ENCODE results near the gene VTN. TPM values are rescaled to one million over a fixed set of nuclear protein-coding genes. Genes with fewer than 3 reads are reported as not detected.

Gene VTN
- total RNA-seq, 2 experiments from 2014 or later = 0.15 TPM; not detected in 1

DNA sequence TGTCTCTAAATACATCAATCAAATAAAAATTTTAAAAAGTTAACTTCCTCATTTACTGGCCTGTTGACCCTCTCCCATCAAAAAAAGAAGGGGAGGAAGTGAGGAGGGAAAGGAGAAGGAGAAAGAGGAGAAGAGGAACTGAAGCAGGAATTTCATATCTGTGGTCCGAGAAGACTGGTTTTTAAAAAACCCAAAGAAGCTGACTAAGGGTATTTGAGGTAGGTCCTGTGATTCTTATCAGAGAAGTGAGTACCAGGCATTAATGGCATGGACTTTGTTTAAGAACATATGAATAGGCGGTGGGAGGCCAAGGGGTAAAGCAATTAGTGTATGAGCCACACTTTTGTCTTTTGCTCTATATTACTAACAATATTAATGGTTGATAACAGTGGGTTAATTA lies 33.9 kb upstream of the VTN start:
- Mint-ChIP-seq H3K27ac (no peak overlapping the region), H3K4me1 (peaks cover 13% of the 10 kb centered on the region), H3K27me3 (peaks cover 11% of the 10 kb centered on the region), H3K4me3 (no peak overlapping the region), H3K9me3 (no peaks in the 10 kb centered on the region), H3K36me3 (ENCODE audit: low read depth) (no peaks in the 10 kb centered on the region)
- ChIA-PET POLR2A (interaction anchor here (1.9 kb wide), 1 partner anchor 19 kb away, joined by 11 read pairs; no protein-coding TSS in a partner anchor), CTCF (interaction anchor here (1.4 kb wide), 1 partner anchor 13 kb away, joined by 9 read pairs; no protein-coding TSS in a partner anchor)
- no peak for DNase-seq

DNA sequence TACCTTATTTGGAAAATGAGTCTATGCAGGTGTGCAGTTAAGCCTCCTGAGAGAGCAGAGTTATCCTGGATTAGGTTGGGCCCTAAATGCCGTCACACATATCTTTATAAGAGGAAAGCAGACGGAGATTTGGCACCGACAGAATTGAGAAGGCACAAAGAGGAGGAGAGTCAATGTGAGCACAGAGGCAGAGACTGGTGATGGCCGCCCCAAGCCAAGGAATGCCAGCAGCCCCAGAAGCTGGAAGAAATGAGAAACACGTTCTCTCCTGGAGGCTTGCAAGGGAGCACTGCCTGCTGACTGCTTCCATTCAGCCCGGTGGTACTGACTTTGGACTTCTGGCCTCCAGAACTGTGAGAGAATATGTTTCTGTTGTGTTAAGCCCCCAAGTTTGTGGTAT lies 32.7 kb upstream of the VTN start:
- Mint-ChIP-seq H3K4me3 (no peak overlapping the region), H3K27me3 (peaks cover 5% of the 10 kb centered on the region), H3K36me3 (ENCODE audit: low read depth) (peaks cover 7% of the 10 kb centered on the region), H3K4me1 (peaks cover 13% of the 10 kb centered on the region), H3K9me3 (no peaks in the 10 kb centered on the region), H3K27ac (no peak overlapping the region)
- CTCF ChIA-PET = no interaction called here
- POLR2A ChIA-PET = no interaction called here
- no peak for DNase-seq

DNA sequence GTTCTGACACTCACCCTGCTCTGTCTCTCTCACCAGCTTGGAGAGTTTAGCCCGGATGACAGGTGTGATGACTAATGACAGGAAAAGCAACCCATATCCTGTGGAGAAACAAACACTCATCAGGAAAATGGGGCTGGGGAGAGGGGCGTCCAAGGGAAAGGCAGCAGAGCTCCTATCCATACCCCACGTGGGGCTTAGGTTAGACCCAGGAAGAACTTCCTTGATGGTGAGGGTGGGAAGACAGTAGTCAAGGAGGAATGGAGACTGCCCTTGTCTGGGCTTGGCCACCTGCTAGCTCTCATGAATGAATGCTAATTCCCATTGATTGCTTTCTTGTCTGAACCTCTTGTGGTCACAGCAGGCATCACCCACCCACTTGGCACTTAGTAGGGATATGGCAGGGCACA lies 32.1 kb upstream of the VTN start:
- Mint-ChIP-seq H3K4me1 (peaks cover 13% of the 10 kb centered on the region), H3K9me3 (no peaks in the 10 kb centered on the region), H3K36me3 (ENCODE audit: low read depth) (peaks cover 7% of the 10 kb centered on the region), H3K27ac (no peak overlapping the region), H3K4me3 (no peak overlapping the region), H3K27me3 (peaks cover 4% of the 10 kb centered on the region)
- POLR2A ChIA-PET = interaction anchor here (1.8 kb wide), 1 partner anchor 8 kb away, joined by 4 read pairs; no protein-coding TSS in a partner anchor
- DNase-seq = no peak
- CTCF ChIA-PET = no interaction called here

DNA sequence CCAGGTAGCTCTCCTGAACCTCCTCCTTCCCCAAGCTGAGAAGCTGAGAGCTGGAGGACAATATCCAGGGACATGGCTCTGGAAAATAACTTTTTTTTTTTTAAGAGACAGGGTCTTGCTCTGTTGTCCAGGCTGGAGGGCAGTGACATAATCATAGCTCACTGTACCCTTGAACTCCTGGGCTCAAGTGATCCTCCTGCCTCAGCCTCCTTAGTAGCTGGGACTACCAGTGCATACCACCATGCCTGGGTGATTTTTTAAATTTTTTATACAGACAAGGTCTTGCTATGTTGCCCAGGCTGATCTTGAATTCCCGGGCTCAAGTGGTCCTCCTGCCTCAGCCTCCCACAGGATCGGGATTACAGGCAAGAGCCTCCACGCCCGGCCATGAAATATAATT lies 29.7 kb upstream of the VTN start:
- POLR2A ChIA-PET = interaction anchor here (0.6 to 0.7 kb wide), 2 partner anchors 10 to 43 kb away, joined by 3 read pairs; partner anchors contain the start of gene POLDIP2
- H3K27me3 Mint-ChIP-seq = no peaks in the 10 kb centered on the region
- no peaks in the 10 kb centered on the region for H3K9me3 Mint-ChIP-seq
- H3K27ac Mint-ChIP-seq = no peak overlapping the region
- H3K4me3 Mint-ChIP-seq = no peak overlapping the region
- H3K4me1 Mint-ChIP-seq = peaks cover 9% of the 10 kb centered on the region
- CTCF ChIA-PET = interaction anchor here (1.6 kb wide), 1 partner anchor 17 kb away, joined by 5 read pairs; no protein-coding TSS in a partner anchor
- peaks cover 12% of the 10 kb centered on the region for H3K36me3 Mint-ChIP-seq (ENCODE audit: low read depth)
- no peak for DNase-seq

DNA sequence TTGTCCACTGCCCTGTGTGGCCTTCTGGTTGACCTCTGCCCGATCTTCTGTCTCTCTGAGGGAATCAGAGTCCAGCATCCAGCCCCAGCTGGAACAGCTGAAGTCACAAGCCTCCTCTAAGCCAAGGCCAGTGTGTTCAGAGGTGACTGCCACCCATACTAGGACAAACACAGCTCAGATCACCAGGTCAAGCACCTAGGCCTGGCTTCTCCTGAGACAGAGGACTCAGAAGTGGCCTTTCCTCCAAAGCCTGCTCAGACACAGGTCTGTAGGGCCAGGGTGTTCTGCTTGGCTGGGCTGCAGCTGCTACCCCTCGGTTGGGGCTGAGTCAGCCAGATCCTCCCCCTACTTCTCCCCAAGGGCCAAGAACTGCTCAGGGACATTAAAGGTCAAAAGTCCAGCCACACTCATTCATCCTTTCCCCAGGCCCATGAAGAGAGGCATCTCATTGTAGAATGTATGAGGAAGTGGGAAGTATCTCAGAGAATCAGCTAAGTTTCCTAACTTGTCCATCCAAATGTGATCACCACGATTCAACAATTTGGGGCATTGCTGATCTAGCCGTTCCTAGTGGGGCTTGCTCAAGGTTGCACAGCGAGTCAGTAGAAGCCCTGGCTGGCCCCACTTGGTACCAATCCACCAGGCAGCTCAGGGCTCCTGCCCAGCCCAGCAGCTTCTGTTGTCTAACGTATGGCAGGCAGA lies 28.3 kb upstream of the VTN start:
- DNase-seq = no peak
- ChIA-PET POLR2A (no interaction called here), CTCF (no interaction called here)
- H3K27me3 Mint-ChIP-seq = no peaks in the 10 kb centered on the region
- no peak overlapping the region for H3K4me3 Mint-ChIP-seq
- H3K27ac Mint-ChIP-seq = no peak overlapping the region
- peaks cover 9% of the 10 kb centered on the region for H3K4me1 Mint-ChIP-seq
- H3K9me3 Mint-ChIP-seq = no peaks in the 10 kb centered on the region
- H3K36me3 Mint-ChIP-seq (ENCODE audit: low read depth) = peaks cover 16% of the 10 kb centered on the region

DNA sequence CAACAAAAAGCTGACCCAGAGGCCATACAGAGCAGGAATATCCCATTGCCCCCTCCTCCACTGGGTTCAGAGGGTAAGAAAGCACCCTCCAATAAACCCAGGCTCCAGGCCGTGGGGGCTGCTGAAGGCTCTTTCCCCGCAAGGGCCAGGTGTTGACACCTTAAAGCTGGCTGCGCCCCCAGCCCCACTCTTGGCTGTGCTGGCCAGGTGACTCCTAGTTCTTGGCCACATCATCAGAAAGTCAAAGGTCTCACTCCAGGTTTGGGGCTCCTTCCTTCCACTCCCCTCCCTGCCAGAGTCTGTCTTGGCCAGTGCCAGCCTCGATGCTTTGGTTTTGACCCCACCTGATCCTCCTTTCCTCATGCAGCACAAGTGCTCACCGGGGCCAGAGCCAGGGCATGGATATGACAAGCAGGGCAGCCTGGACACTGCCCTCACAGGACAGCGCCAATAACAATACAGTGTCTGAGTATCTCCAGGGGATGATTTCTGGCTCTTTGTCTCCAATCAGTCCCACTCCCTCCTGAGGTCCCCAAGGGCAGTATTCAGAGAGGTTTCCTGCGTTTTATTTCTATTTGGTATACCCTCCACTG lies 27.7 kb upstream of the VTN start:
- Mint-ChIP-seq H3K4me1 (peaks cover 9% of the 10 kb centered on the region), H3K9me3 (no peaks in the 10 kb centered on the region), H3K27me3 (no peaks in the 10 kb centered on the region), H3K27ac (no peak overlapping the region), H3K36me3 (ENCODE audit: low read depth) (peaks cover 16% of the 10 kb centered on the region), H3K4me3 (no peak overlapping the region)
- ChIA-PET POLR2A (no interaction called here), CTCF (interaction anchor here (1.5 kb wide), 1 partner anchor 19 kb away, joined by 5 read pairs; no protein-coding TSS in a partner anchor)
- DNase-seq = no peak

DNA sequence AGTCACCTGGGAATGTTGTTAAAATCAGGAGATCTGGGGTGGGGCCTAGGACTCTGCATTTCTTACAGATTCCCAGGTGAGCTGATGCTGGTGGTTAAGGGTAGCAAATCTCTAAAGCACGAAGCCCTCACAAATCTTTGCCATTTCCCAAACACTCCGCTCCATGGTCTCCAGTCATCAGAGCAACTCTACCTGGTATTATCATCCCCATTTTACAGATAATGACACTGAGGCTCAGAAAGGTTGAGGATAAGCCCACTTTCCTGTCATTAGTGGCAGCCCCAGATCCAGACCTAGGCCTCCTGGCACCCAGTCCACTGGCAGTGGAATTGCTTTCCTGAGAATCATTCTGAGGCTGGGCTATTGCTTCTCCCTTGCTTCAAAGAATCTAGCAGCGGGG lies 27.2 kb upstream of the VTN start:
- peaks cover 20% of the 10 kb centered on the region for H3K36me3 Mint-ChIP-seq (ENCODE audit: low read depth)
- POLR2A ChIA-PET = no interaction called here
- H3K4me3 Mint-ChIP-seq = no peak overlapping the region
- CTCF ChIA-PET = interaction anchor here (1.5 kb wide), 1 partner anchor 19 kb away, joined by 5 read pairs; no protein-coding TSS in a partner anchor
- no peak for DNase-seq
- H3K4me1 Mint-ChIP-seq = peaks cover 9% of the 10 kb centered on the region
- no peaks in the 10 kb centered on the region for H3K27me3 Mint-ChIP-seq
- no peak overlapping the region for H3K27ac Mint-ChIP-seq
- no peaks in the 10 kb centered on the region for H3K9me3 Mint-ChIP-seq

DNA sequence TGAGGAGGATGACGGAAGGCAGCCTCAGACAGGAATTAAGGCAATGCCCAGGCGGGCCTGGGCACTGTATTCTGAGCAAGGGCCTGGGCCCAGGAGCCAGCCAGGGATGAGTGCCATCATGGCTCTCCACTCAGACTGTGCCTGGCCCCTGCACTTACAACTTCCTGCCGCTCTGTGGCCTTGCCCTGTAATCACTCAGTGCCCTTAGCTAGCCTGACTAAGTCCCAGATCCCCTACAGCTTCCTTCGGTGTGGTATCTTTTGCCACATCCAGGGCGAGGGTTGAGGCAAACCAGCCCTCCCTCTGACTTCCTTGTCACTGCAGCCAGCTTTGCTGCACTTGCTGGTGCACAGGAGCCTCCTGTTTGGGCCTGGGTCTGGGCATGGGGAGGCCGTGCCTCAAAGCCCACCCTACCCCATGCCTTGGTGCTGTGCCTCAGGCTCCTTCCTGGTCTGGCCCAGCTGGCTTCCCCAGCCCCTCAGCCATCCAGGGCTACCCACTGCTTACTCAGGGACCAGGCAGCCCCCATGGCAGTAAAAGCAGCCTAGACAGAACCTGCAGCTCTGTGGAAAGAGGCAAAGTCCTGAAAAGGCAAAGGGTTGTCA lies 26.6 kb upstream of the VTN start:
- Mint-ChIP-seq H3K27me3 (no peaks in the 10 kb centered on the region), H3K4me1 (peaks cover 3% of the 10 kb centered on the region), H3K9me3 (no peaks in the 10 kb centered on the region), H3K27ac (no peak overlapping the region), H3K4me3 (no peak overlapping the region), H3K36me3 (ENCODE audit: low read depth) (peaks cover 20% of the 10 kb centered on the region)
- DNase-seq = no peak
- POLR2A ChIA-PET = interaction anchor here (1.1 to 1.9 kb wide), 2 partner anchors 9 to 39 kb away, joined by 3 to 6 read pairs; partner anchors contain the start of gene SLC46A1
- CTCF ChIA-PET = interaction anchor here (1.5 kb wide), 1 partner anchor 20 kb away, joined by 5 read pairs; no protein-coding TSS in a partner anchor

DNA sequence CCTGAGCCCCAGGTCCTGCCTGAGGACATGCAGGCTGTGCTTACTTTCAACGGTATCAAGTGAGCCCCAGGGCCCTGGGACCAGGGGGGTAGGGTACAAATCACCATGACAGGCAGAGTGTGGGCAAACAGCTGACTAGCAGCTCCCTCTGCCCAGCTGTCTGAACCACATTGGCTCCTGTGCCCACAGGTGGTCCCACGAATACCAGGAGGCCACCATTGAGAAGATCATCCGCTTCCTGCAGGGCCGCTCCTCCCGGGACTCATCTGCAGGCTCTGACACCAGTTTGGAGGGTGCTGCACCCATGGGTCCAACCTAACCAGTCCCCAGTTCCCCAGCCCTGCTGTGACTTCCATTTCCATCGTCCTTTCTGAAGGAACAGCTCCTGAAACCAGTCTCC lies 25.9 kb upstream of the VTN start:
- POLR2A ChIA-PET = interaction anchor here (1.1 to 1.9 kb wide), 2 partner anchors 10 to 38 kb away, joined by 3 to 6 read pairs; partner anchors contain the start of gene SLC46A1
- Mint-ChIP-seq H3K9me3 (no peaks in the 10 kb centered on the region), H3K27ac (no peak overlapping the region), H3K27me3 (no peaks in the 10 kb centered on the region), H3K4me1 (peaks cover 2% of the 10 kb centered on the region), H3K36me3 (ENCODE audit: low read depth) (peaks cover 26% of the 10 kb centered on the region), H3K4me3 (no peak overlapping the region)
- no peak for DNase-seq
- CTCF ChIA-PET = no interaction called here

DNA sequence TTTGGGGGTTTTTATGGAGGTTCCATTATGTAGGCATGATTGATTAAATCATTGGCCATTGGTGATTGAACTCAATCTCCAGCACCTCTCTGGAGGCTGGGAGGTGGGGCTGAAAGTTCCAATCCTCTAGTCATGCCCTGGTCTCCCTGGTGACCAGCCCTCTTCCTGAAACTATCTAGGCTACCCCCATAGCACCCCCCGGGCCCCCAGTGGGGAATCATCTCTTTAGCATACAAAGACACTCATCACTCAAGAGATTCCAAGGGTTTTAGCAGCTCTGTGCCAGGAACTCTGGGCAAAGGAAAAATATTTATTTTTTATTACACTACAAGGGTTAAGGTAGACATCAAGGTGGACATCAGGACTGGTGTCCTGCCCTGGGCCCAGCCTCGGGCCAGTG lies 25.3 kb upstream of the VTN start:
- H3K9me3 Mint-ChIP-seq = no peaks in the 10 kb centered on the region
- H3K36me3 Mint-ChIP-seq (ENCODE audit: low read depth) = peaks cover 29% of the 10 kb centered on the region
- POLR2A ChIA-PET = interaction anchor here (1.9 to 2.6 kb wide), 2 partner anchors 10 to 11 kb away, joined by 6 to 7 read pairs; partner anchors contain the start of gene SLC46A1
- CTCF ChIA-PET = no interaction called here
- H3K4me1 Mint-ChIP-seq = peaks cover 2% of the 10 kb centered on the region
- H3K4me3 Mint-ChIP-seq = no peak overlapping the region
- no peaks in the 10 kb centered on the region for H3K27me3 Mint-ChIP-seq
- H3K27ac Mint-ChIP-seq = no peak overlapping the region
- DNase-seq = no peak

DNA sequence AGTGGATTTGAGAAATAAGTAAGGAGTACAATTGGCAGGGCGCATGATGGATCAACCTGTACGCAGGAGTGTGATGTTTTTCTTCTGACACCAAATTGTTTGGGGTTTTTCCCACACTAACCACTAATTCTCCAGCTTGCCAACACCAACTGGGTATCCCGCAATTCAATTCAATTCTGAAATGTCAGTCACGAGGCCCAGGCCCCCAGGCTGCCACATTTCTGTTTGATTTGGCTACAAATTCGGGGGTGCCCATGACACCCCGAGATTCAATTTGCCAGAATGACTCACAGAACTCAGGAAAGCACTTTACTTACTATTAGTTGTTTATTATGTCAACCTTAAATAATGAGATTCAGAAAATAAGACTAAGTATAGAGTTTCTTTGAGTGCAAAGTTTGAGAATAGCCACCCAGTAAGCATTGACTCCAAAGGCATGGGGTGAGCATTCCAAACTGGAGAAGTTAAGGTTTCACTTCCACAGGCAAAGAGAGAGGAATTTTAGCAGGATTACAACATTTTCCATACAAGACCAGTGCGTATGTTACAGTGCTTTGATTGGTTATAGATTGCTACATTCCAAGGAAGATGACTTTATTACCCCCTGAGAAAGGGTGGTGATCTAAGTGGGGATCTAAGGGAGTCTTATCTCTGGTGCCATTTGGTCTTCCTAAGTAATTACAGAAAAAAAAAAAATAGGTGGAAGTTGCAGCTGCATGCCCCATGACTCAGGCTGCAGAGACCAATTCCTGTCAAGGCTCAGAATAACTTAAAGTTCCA lies 24.4 kb upstream of the VTN start:
- no peaks in the 10 kb centered on the region for H3K27me3 Mint-ChIP-seq
- POLR2A ChIA-PET = interaction anchor here (1.8 to 2.6 kb wide), 3 partner anchors 10 to 37 kb away, joined by 5 to 7 read pairs (median 6); partner anchors contain the start of genes POLDIP2 and SLC46A1
- H3K4me1 Mint-ChIP-seq = peaks cover 2% of the 10 kb centered on the region
- DNase-seq = no peak
- peaks cover 38% of the 10 kb centered on the region for H3K36me3 Mint-ChIP-seq (ENCODE audit: low read depth)
- H3K4me3 Mint-ChIP-seq = no peak overlapping the region
- CTCF ChIA-PET = interaction anchor here (1.3 kb wide), 1 partner anchor 22 kb away, joined by 3 read pairs; no protein-coding TSS in a partner anchor
- H3K27ac Mint-ChIP-seq = no peak overlapping the region
- no peaks in the 10 kb centered on the region for H3K9me3 Mint-ChIP-seq

DNA sequence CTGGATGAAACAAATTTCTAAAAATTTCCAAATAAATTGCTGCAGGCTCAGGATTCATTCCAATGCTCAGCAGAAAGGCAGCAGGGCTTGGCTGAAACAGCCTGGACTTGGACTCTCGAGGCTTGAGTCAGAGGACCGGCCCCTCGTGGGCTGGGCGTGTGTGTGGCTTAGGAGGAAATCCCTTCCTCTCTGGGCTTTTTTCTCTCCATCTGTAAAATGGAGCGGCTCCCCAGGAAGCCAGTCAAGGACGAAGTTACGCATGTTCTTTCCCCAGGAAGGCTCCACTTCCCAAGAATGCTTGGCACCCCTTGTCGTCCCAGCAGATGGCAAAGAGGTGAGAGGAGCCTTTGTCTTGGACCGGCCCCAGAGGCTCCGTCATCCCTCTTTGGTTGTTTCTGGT lies 22.4 kb upstream of the VTN start:
- Mint-ChIP-seq H3K4me3 (no peak overlapping the region), H3K36me3 (ENCODE audit: low read depth) (peaks cover 42% of the 10 kb centered on the region), H3K4me1 (peaks cover 4% of the 10 kb centered on the region), H3K9me3 (no peaks in the 10 kb centered on the region), H3K27ac (no peak overlapping the region), H3K27me3 (no peaks in the 10 kb centered on the region)
- CTCF ChIA-PET = no interaction called here
- no peak for DNase-seq
- POLR2A ChIA-PET = no interaction called here
